ENCODE data around the gene RPS15.

The RPS15 gene

GRCh38 chr19:1467215-1467489 lies 29.0 kb downstream of the RPS15 start:
- Histone ChIP-seq H3K36me3 (ENCODE audit: control insufficient read depth, insufficient read depth, low read length) (no peaks in the 10 kb centered on the region), H3K27ac (no peak overlapping the region), H3K4me3 (ENCODE audit: low read depth, low read length) (no peak overlapping the region), H3K4me2 (ENCODE audit: low read length) (no peak overlapping the region), H3K79me2 (peaks cover 10% of the 10 kb centered on the region), H3K4me1 (peaks cover 14% of the 10 kb centered on the region), H3K27me3 (ENCODE audit: control insufficient read depth, insufficient read depth, low read length) (peaks cover 11% of the 10 kb centered on the region), H2AFZ (no peak overlapping the region), H3K9me3 (ENCODE audit: control insufficient read depth, low read length) (no peaks in the 10 kb centered on the region), H3K9ac (no peak overlapping the region)
- TF ChIP-seq CTCF (IDR thresholded peaks at IDR 0.05), result no peak

- Histone ChIP-seq H3K9ac (no peak overlapping the region), H3K9me3 (ENCODE audit: control insufficient read depth, low read length) (no peaks in the 10 kb centered on the region), H3K27me3 (ENCODE audit: control insufficient read depth, insufficient read depth, low read length) (peaks cover 11% of the 10 kb centered on the region), H3K4me3 (ENCODE audit: low read depth, low read length) (peak overlapping the region; percentile 11), H3K27ac (no peak overlapping the region), H3K36me3 (ENCODE audit: control insufficient read depth, insufficient read depth, low read length) (no peaks in the 10 kb centered on the region), H3K4me2 (ENCODE audit: low read length) (peak overlapping the region; percentile 67), H2AFZ (no peak overlapping the region), H3K4me1 (peaks cover 14% of the 10 kb centered on the region), H3K79me2 (peaks cover 10% of the 10 kb centered on the region)
- TF ChIP-seq CTCF (IDR thresholded peaks at IDR 0.05), result no peak
Measured at GRCh38 chr19:1467490-1468273, 29.5 kb downstream of the RPS15 start.

- H3K27me3 ChIP-seq (ENCODE audit: control insufficient read depth, insufficient read depth, low read length), result peaks cover 11% of the 10 kb centered on the region
- H3K36me3 ChIP-seq (ENCODE audit: control insufficient read depth, insufficient read depth, low read length), result no peaks in the 10 kb centered on the region
- H3K79me2 ChIP-seq, result peaks cover 10% of the 10 kb centered on the region
- no peak for TF ChIP-seq CTCF (IDR thresholded peaks at IDR 0.05)
- no peaks in the 10 kb centered on the region for H3K9me3 ChIP-seq (ENCODE audit: control insufficient read depth, low read length)
- H3K4me2 ChIP-seq (ENCODE audit: low read length), result peak overlapping the region; percentile 67
- H3K4me3 ChIP-seq (ENCODE audit: low read depth, low read length), result peak overlapping the region; percentile 34
- no peak overlapping the region for H3K9ac ChIP-seq
- H3K27ac ChIP-seq, result no peak overlapping the region
- no peak overlapping the region for H2AFZ ChIP-seq
- H3K4me1 ChIP-seq, result peaks cover 14% of the 10 kb centered on the region
Measured at GRCh38 chr19:1468274-1468820, 30.2 kb downstream of the RPS15 start.

GRCh38 chr19:1468821-1469254 lies 30.6 kb downstream of the RPS15 start:
- no peak for TF ChIP-seq CTCF (IDR thresholded peaks at IDR 0.05)
- peaks cover 10% of the 10 kb centered on the region for H3K79me2 ChIP-seq
- H2AFZ ChIP-seq, result no peak overlapping the region
- H3K9ac ChIP-seq, result no peak overlapping the region
- H3K27ac ChIP-seq, result no peak overlapping the region
- H3K36me3 ChIP-seq (ENCODE audit: control insufficient read depth, insufficient read depth, low read length), result no peaks in the 10 kb centered on the region
- peak overlapping the region; percentile 34 for H3K4me3 ChIP-seq (ENCODE audit: low read depth, low read length)
- H3K9me3 ChIP-seq (ENCODE audit: control insufficient read depth, low read length), result no peaks in the 10 kb centered on the region
- peaks cover 14% of the 10 kb centered on the region for H3K4me1 ChIP-seq
- H3K27me3 ChIP-seq (ENCODE audit: control insufficient read depth, insufficient read depth, low read length), result peaks cover 11% of the 10 kb centered on the region
- H3K4me2 ChIP-seq (ENCODE audit: low read length), result peak overlapping the region; percentile 67

Data from parathyroid adenoma (tissue), 2 donors.